HCT116 (cell line): ENCODE results near the gene ST3GAL6. TPM values are rescaled to one million over a fixed set of nuclear protein-coding genes. Genes with fewer than 3 reads are reported as not detected.

ENCODE experiments used
- ATAC-seq: fragments of 200-7000 bp; cut with Tn5 transposase; 2 replicates; pipeline ENCODE4 v1.9.1; 2020; ENCODE audit warnings: mild to moderate bottlenecking, moderate library complexity
- BruUV-seq: library from RNA; stranded (reverse); fragments of 400-500 nt; replicated peaks from 2 replicates; lab custom pipeline; 2021; lab: Mats Ljungman, UMichigan
- CTCF ChIA-PET: fragments of 300-600 bp; sonication (Branson Sonifier 250); formaldehyde crosslinking; loops from one replicate; lab custom pipeline; 2021; ENCODE audit warnings: antibody characterized with exemption; lab: Charles Lee
- POLR2A ChIA-PET: fragments of 300-600, 350-600 bp; sonication (Branson Sonifier 250); formaldehyde crosslinking; loops from one replicate; lab custom pipeline; 2021; ENCODE audit warnings: antibody characterized with exemption; lab: Charles Lee
- RAD21 ChIA-PET, 2 experiments: fragments of 300-600 bp; sonication (Branson Sonifier 250); formaldehyde crosslinking; loops; one replicate each; lab custom pipeline; 2023; ENCODE audit warnings: low total read pairs in 2 of 2; ENCODE audit not compliant: uncharacterized antibody in 2 of 2, unreplicated experiment in 2 of 2, low non-redundant PET in 1 of 2; lab: Charles Lee
- DNase-seq: peaks from one replicate; pipeline ENCODE4 v3.0.0-alpha.2; 2010; ENCODE audit warnings: low read depth, low spot score
- H2AFZ ChIP-seq: fragments of 200-600 bp; shearing (Covaris generic), sonication (generic); 2 replicates; pipeline ENCODE4 v1.6.1; 2017; ENCODE audit warnings: low read depth, mixed run types, mixed read lengths, antibody characterized with exemption, low read length; ENCODE audit not compliant: poor library complexity, severe bottlenecking
- H3K27ac ChIP-seq: 2 replicates; pipeline ENCODE4 v1.5.1; 2012; ENCODE audit warnings: low read depth, low read length
- H3K27me3 ChIP-seq: fragments of 200-600 bp; sonication (generic); 2 replicates; pipeline ENCODE4 v1.6.1; 2016; ENCODE audit warnings: mixed run types, low read length, mixed read lengths; ENCODE audit not compliant: insufficient read depth
- H3K36me3 ChIP-seq, 2 experiments: fragments of 200-500 bp in 1 of 2; fragments of 200-600 bp in 1 of 2; sonication (Bioruptor generic) in 1 of 2; sonication (generic) in 1 of 2; 2 replicates each; pipeline versions ENCODE4 v1.5.1 to v1.6.1; 2014 to 2016; ENCODE audit warnings: low read length in 2 of 2, inconsistent platforms in 1 of 2, mixed read lengths in 1 of 2, mixed run types in 1 of 2; ENCODE audit not compliant: insufficient read depth in 2 of 2, control insufficient read depth in 1 of 2
- H3K4me1 ChIP-seq, 2 experiments: fragments of 200-600 bp in 1 of 2; sonication (generic) in 1 of 2; 2 replicates each; pipeline versions ENCODE4 v1.5.1 to v1.6.1; 2012 to 2017; ENCODE audit warnings: low read length in 2 of 2, inconsistent platforms in 1 of 2, mild to moderate bottlenecking in 1 of 2, mixed read lengths in 1 of 2, mixed run types in 1 of 2, moderate library complexity in 1 of 2; ENCODE audit not compliant: insufficient read depth in 2 of 2, control insufficient read depth in 1 of 2
- H3K4me2 ChIP-seq: fragments of 200-600 bp; sonication (generic); 2 replicates; pipeline ENCODE4 v1.6.1; 2017; ENCODE audit warnings: mixed run types, low read length, mixed read lengths
- H3K4me3 ChIP-seq, 2 experiments: fragments of 200-600 bp in 1 of 2; sonication (generic) in 1 of 2; replicated peaks in 1 of 2; 2 replicates each; pipeline ENCODE4 v1.5.1; 2011 to 2016; ENCODE audit warnings: low read length in 2 of 2, control low read depth in 1 of 2, low read depth in 1 of 2, mild to moderate bottlenecking in 1 of 2, mixed read lengths in 1 of 2, mixed run types in 1 of 2
- H3K79me2 ChIP-seq: fragments of 200-600 bp; sonication (generic); 2 replicates; pipeline ENCODE4 v1.6.1; 2017; ENCODE audit warnings: mild to moderate bottlenecking, mixed run types, low read length, moderate library complexity, mixed read lengths; ENCODE audit not compliant: insufficient read depth
- H3K9ac ChIP-seq: fragments of 200-600 bp; sonication (generic); 2 replicates; pipeline ENCODE4 v1.6.1; 2016; ENCODE audit warnings: low read length, mixed read lengths
- H3K9me2 ChIP-seq: fragments of 200-600 bp; sonication (generic), shearing (Covaris generic); 2 replicates; pipeline ENCODE4 v1.6.1; 2017; ENCODE audit warnings: mixed run types, mild to moderate bottlenecking, moderate library complexity; ENCODE audit not compliant: insufficient read depth
- H3K9me3 ChIP-seq, 2 experiments: fragments of 200-500 bp in 1 of 2; fragments of 200-600 bp in 1 of 2; sonication (Bioruptor generic) in 1 of 2; sonication (generic) in 1 of 2; 2 replicates each; pipeline ENCODE4 v1.6.1; 2014 to 2017; ENCODE audit warnings: low read length in 2 of 2, mixed read lengths in 2 of 2, inconsistent platforms in 1 of 2, low read depth in 1 of 2, mild to moderate bottlenecking in 1 of 2, mixed run types in 1 of 2, moderate library complexity in 1 of 2; ENCODE audit not compliant: control insufficient read depth in 1 of 2, insufficient read depth in 1 of 2
- H4K20me1 ChIP-seq: fragments of 200-600 bp; sonication (generic), shearing (Covaris generic); 2 replicates; pipeline ENCODE4 v1.6.1; 2017; ENCODE audit warnings: mixed run types, mild to moderate bottlenecking, moderate library complexity; ENCODE audit not compliant: insufficient read depth
- EGR1 ChIP-seq: IDR thresholded peaks from 2 replicates; pipeline ENCODE4 v1.6.1; 2012; ENCODE audit warnings: low read depth
- ELF1 ChIP-seq: IDR thresholded peaks from 2 replicates; pipeline ENCODE4 v1.6.1; 2012; ENCODE audit warnings: low read depth, borderline replicate concordance
- EZH2phosphoT487 ChIP-seq: fragments of 200-600 bp; IDR thresholded peaks from 2 replicates; pipeline ENCODE4 v1.6.1; 2018; ENCODE audit warnings: antibody characterized with exemption, borderline replicate concordance
- FOSL1 ChIP-seq: IDR thresholded peaks from 2 replicates; pipeline ENCODE4 v1.6.1; 2012; ENCODE audit warnings: low read depth
- JUND ChIP-seq: IDR thresholded peaks from 2 replicates; pipeline ENCODE4 v1.6.1; 2012
- SRF ChIP-seq: IDR thresholded peaks from 2 replicates; pipeline ENCODE4 v1.6.1; 2012; ENCODE audit warnings: low read depth
- YY1 ChIP-seq: IDR thresholded peaks from 2 replicates; pipeline ENCODE4 v1.6.1; 2011; ENCODE audit warnings: low read length, low read depth, moderate library complexity, mild to moderate bottlenecking; ENCODE audit not compliant: insufficient replicate concordance; ENCODE audit errors: extremely low read depth
- intact Hi-C: fragments of 100-400 bp; cut with micrococcal nuclease; formaldehyde crosslinking; loops from 2 replicates; pipeline ENCODE4 v1.10.0; 2022
- total RNA-seq: library from RNA; stranded (reverse); gene quantifications from one replicate; pipeline ENCODE4 v1.2.1, GENCODE V29; 2021; ENCODE audit not compliant: unreplicated experiment
- TF ChIP-seq, protein P1 (sequence below), 3 experiments: fragments of 200-600 bp in 1 of 3; sonication (generic) in 1 of 3; IDR thresholded peaks in 2 of 3; conservative IDR thresholded peaks in 1 of 3; 2 replicates each; pipeline ENCODE4 v1.5.1; 2012 to 2017; ENCODE audit warnings: low read depth in 2 of 3, low read length in 2 of 3, antibody characterized with exemption in 1 of 3, borderline replicate concordance in 1 of 3, control low read depth in 1 of 3, mild to moderate bottlenecking in 1 of 3, mixed read lengths in 1 of 3, mixed run types in 1 of 3, moderate library complexity in 1 of 3; ENCODE audit not compliant: insufficient read depth in 1 of 3
- TF ChIP-seq, protein P2 (sequence below): IDR thresholded peaks from 2 replicates; pipeline ENCODE4 v1.6.1; 2012
- TF ChIP-seq, protein P3 (sequence below): IDR thresholded peaks from 2 replicates; pipeline ENCODE4 v1.6.1; 2012; ENCODE audit warnings: low read depth

Gene ST3GAL6
- total RNA-seq, 1 experiment from 2014 or later: 10.6 TPM

DNA sequence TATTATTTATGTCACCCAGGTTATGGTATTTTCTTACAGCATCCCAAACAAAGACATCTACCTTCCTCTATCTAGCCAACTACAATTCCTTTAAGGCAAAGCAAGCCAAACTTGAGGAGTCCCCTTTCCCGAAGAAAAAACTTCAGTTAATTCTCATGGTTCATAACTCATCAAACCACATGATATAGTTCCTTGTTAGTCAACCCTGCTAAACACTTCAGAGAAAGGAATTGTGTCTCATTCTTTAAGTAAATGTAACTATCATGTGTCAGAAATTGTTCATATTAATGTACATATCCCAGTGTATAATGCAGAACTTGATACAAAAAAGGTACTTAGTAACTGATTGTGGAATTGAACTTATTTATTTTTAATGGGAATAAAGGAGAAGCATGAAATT is 44.4 kb downstream of the ST3GAL6 start:
- DNase-seq (no peak), ATAC-seq (no peak)
- POLR2A ChIA-PET: no interaction called here
- H3K4me3 ChIP-seq: no peak overlapping the region
- RAD21 ChIA-PET: no interaction called here
- peaks cover 47% of the 10 kb centered on the region for H3K79me2 ChIP-seq
- H3K4me1 ChIP-seq: no peaks in the 10 kb centered on the region
- no peaks in the 10 kb centered on the region for H3K9me2 ChIP-seq
- intact Hi-C loops: no loop called here
- H3K27me3 ChIP-seq: no peaks in the 10 kb centered on the region
- H3K9me3 ChIP-seq: no peaks in the 10 kb centered on the region
- no peaks in the 10 kb centered on the region; the same call in 1 of the 2 replicates for H4K20me1 ChIP-seq
- no peak for TF ChIP-seq YY1
- TF ChIP-seq, protein P1, sequence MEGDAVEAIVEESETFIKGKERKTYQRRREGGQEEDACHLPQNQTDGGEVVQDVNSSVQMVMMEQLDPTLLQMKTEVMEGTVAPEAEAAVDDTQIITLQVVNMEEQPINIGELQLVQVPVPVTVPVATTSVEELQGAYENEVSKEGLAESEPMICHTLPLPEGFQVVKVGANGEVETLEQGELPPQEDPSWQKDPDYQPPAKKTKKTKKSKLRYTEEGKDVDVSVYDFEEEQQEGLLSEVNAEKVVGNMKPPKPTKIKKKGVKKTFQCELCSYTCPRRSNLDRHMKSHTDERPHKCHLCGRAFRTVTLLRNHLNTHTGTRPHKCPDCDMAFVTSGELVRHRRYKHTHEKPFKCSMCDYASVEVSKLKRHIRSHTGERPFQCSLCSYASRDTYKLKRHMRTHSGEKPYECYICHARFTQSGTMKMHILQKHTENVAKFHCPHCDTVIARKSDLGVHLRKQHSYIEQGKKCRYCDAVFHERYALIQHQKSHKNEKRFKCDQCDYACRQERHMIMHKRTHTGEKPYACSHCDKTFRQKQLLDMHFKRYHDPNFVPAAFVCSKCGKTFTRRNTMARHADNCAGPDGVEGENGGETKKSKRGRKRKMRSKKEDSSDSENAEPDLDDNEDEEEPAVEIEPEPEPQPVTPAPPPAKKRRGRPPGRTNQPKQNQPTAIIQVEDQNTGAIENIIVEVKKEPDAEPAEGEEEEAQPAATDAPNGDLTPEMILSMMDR (IDR thresholded peaks at IDR 0.05 in 2 of 3, conservative IDR thresholded peaks at IDR 0.05 in 1 of 3; ENCODE audit: borderline replicate concordance in 1 of 3, insufficient read depth in 1 of 3, low read depth in 2 of 3, low read length in 2 of 3): no peak
- no peak for TF ChIP-seq EZH2phosphoT487
- TF ChIP-seq SRF: no peak
- TF ChIP-seq EGR1: no peak
- TF ChIP-seq FOSL1: no peak
- TF ChIP-seq, protein P2, sequence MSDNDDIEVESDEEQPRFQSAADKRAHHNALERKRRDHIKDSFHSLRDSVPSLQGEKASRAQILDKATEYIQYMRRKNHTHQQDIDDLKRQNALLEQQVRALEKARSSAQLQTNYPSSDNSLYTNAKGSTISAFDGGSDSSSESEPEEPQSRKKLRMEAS: no peak
- TF ChIP-seq JUND: no peak
- TF ChIP-seq ELF1: no peak
- TF ChIP-seq, protein P3, sequence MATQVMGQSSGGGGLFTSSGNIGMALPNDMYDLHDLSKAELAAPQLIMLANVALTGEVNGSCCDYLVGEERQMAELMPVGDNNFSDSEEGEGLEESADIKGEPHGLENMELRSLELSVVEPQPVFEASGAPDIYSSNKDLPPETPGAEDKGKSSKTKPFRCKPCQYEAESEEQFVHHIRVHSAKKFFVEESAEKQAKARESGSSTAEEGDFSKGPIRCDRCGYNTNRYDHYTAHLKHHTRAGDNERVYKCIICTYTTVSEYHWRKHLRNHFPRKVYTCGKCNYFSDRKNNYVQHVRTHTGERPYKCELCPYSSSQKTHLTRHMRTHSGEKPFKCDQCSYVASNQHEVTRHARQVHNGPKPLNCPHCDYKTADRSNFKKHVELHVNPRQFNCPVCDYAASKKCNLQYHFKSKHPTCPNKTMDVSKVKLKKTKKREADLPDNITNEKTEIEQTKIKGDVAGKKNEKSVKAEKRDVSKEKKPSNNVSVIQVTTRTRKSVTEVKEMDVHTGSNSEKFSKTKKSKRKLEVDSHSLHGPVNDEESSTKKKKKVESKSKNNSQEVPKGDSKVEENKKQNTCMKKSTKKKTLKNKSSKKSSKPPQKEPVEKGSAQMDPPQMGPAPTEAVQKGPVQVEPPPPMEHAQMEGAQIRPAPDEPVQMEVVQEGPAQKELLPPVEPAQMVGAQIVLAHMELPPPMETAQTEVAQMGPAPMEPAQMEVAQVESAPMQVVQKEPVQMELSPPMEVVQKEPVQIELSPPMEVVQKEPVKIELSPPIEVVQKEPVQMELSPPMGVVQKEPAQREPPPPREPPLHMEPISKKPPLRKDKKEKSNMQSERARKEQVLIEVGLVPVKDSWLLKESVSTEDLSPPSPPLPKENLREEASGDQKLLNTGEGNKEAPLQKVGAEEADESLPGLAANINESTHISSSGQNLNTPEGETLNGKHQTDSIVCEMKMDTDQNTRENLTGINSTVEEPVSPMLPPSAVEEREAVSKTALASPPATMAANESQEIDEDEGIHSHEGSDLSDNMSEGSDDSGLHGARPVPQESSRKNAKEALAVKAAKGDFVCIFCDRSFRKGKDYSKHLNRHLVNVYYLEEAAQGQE: no peak
- no peak overlapping the region for H3K4me2 ChIP-seq
- no peak overlapping the region for H2AFZ ChIP-seq
- BruUV-seq: TSS peak; percentile 0
- peaks cover 70 to 72% of the 10 kb centered on the region in 2 experiments for H3K36me3 ChIP-seq
- CTCF ChIA-PET: no interaction called here
- H3K27ac ChIP-seq: no peak overlapping the region
- no peak overlapping the region for H3K9ac ChIP-seq
